Ectodermal cell (in vitro differentiated cells): ENCODE measurements around the gene MRNIP. TPM values are rescaled to one million over a fixed set of nuclear protein-coding genes. Genes with fewer than 3 reads are reported as not detected.
A peak's percentile ranks its signal among the peaks of the same experiment; 100 is the strongest.

Experiments
- H3K27ac ChIP-seq: 2 replicates; pipeline ENCODE4 v1.7.0; 2013; ENCODE audit warnings: mild to moderate bottlenecking, low read depth, low read length; ENCODE audit not compliant: insufficient read depth, poor library complexity, severe bottlenecking
- H3K27me3 ChIP-seq: 2 replicates; pipeline ENCODE4 v1.7.0; 2013; ENCODE audit warnings: mild to moderate bottlenecking, low read length; ENCODE audit not compliant: insufficient read depth, control insufficient read depth, poor library complexity, severe bottlenecking
- H3K36me3 ChIP-seq: one replicate; pipeline ENCODE4 v1.7.0; 2013; ENCODE audit warnings: low read length; ENCODE audit not compliant: control insufficient read depth, insufficient read depth
- H3K4me1 ChIP-seq: one replicate; pipeline ENCODE4 v1.7.0; 2013; ENCODE audit warnings: low read length; ENCODE audit not compliant: control insufficient read depth, insufficient read depth
- H3K4me3 ChIP-seq: 2 replicates; pipeline ENCODE4 v1.7.0; 2013; ENCODE audit warnings: low read depth, low read length, control low read depth; ENCODE audit not compliant: insufficient read depth
- H3K9me3 ChIP-seq: 2 replicates; pipeline ENCODE4 v1.7.0; 2013; ENCODE audit warnings: mild to moderate bottlenecking, low read length, moderate library complexity; ENCODE audit not compliant: control insufficient read depth
- WGBS, 2 experiments: methylation state at CpG; one replicate each; pipeline ENCODE4 v1.1.7; 2013; ENCODE audit warnings: missing lambda C conversion rate in 2 of 2; 5-methylcytosine and 5-hydroxymethylcytosine counted together
- polyA plus RNA-seq, 4 experiments: library from polyadenylated mRNA; stranded (reverse); fragments of 50-300 nt; gene quantifications; one replicate each; pipeline ENCODE4 v1.2.3, GENCODE V29; 2013

Gene MRNIP, protein sequence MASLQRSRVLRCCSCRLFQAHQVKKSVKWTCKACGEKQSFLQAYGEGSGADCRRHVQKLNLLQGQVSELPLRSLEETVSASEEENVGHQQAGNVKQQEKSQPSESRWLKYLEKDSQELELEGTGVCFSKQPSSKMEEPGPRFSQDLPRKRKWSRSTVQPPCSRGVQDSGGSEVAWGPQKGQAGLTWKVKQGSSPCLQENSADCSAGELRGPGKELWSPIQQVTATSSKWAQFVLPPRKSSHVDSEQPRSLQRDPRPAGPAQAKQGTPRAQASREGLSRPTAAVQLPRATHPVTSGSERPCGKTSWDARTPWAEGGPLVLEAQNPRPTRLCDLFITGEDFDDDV
- polyA plus RNA-seq (2013, experiment 1 of 4), result 54.9 TPM
- polyA plus RNA-seq (2013, experiment 2 of 4), result 58.7 TPM
- polyA plus RNA-seq (2013, experiment 3 of 4), result 46.3 TPM
- polyA plus RNA-seq (2013, experiment 4 of 4), result 53.3 TPM

DNA sequence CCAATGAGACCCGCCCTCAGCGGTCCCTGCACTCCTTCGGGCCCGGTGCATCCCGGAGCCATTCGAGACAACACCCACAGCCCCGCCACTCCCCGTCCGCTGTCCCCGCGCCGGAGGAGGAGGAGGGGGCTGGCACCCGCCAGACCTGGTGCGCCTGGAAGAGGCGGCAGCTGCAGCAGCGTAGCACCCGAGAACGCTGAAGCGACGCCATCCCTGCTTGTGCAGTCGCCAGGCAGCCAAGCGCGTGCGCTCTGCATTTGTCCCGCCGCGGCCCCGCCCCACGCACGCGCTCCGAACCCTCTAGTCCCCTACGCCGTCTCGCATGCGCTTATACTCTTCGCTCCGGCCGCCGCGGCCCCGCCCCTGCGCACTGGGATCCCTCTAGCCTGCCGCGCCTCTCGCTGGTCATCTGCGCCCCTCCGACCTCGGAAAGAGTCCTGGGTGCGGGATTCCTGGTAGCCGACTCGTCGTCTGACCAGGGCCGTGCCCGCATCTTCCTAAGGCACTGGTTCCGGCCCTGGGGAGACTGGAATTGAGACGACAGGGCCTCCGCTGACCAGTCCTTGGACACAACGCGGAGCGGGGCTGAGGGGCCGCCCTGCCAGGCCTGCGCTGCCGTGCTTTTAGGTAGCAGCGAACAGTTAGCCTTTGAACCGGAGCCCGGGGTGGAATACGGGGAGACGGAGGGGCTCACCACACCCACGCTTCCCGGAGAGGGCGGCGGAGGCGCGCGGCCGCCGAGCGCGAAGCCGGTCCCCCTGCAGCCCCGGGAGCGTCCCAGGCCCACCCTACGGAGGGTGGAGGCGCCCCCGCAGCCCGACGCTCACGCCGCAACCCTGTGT lies at the start of gene MRNIP:
TSS of gene MRNIP (minus strand) at position 232 of the 842 bp plus-strand sequence. CDS start at position 211, 21 bp downstream.
- H3K27me3 ChIP-seq, result no peaks in the 10 kb centered on the region
- H3K4me1 ChIP-seq, result no peaks in the 10 kb centered on the region
- H3K9me3 ChIP-seq, result no peaks in the 10 kb centered on the region
- 0% methylated on average over 84 to 90 of the region's 90 CpGs for WGBS, 2 experiments
- H3K27ac ChIP-seq, result peak within 1 kb of the TSS; percentile 65
- peaks cover 8% of the 10 kb centered on the region for H3K36me3 ChIP-seq
- peak within 1 kb of the TSS; percentile 98 for H3K4me3 ChIP-seq

DNA sequence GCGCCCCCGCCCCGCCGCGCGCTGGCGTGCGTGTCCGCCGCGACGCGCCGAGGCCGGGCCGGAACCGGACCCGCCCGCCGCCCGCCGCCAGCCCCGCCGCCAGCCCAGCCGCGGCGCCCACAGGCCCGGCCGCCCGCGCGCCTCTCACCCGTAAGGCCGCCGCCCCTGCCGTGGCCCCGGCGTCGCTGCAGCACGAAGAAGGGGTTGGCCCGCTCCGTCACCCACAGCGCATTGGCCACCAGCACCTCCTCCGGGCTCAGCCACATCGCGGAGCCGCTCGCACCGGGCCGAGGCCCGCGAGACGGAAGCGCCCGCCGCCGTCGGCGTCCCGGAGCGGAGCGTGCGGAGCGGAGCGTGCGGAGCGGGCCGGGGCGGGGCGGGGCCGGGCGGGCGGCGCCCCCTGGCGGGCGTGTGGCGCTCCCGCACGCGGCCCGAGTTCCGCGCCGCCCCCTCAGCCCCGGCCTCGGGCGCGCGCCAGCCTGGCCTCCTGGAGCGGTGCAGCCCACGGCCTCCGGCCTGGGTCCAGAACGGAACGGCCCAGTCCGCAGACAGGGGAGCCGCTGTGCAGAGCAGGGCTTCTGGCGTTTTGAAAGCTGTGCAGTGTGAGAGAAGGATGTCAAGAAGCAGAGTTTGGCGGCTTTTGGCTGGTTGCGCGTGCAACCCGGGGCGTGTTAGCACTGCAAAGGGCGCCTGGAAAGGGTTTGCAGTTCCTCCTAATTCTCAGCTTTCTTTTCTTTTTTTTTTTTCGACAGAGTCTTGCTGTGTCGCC lies 49.1 kb upstream of the MRNIP start, which contains the start of gene TBC1D9B:
TSS of gene TBC1D9B (minus strand) at position 342 of the 769 bp plus-strand sequence. CDS start at position 266, 76 bp downstream.
- H3K36me3 ChIP-seq, result peaks cover 15% of the 10 kb centered on the region
- no peak within 1 kb of the TSS for H3K27ac ChIP-seq
- H3K27me3 ChIP-seq, result no peaks in the 10 kb centered on the region
- H3K9me3 ChIP-seq, result no peaks in the 10 kb centered on the region
- WGBS, 2 experiments, result 5 to 6% methylated on average over 105 of the region's 105 CpGs
- H3K4me1 ChIP-seq, result peaks cover 9% of the 10 kb centered on the region
- peak within 1 kb of the TSS; percentile 67 for H3K4me3 ChIP-seq

DNA sequence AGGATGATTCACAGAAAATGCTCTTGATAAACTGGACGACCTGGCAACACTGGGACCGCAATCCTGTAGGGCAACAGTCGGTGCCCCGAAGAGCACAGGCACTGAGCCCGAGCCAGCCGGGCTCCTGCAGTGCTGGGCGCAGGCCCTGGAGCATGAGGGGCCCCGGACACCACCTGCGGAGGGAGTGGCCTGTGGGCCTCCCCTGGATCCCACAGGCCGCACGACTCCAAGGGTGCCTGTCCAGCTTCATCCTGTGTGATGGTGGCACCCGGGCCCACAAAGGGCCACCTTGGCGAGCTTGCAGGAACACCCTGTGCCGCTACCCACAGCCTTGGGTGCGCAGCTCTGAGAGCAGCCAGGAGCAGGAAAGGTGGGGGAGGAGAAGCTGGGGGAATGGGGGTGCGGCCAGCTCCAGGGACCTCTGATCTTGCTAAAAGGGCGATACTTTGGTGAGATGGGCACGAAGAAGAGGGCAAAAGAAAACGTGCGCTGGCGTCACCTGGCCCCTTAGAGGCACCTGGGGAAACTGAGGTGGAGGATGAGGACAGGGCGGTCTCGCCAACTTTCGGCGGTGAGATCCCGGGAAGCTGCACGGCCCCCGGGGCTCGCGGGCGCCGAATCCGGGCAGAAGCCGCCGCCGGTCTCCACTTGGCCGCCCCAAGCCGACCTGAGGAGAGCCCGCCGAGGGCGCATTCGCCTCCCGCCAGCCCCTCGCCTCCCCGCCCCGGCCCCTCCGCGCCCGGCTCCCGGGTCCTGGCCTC lies 48.4 kb upstream of the MRNIP start:
- 23% methylated on average over 50 of the region's 50 CpGs for WGBS, 2 experiments
- Histone ChIP-seq H3K27me3 (no peaks in the 10 kb centered on the region), H3K4me3 (peak overlapping the region; percentile 67), H3K9me3 (no peaks in the 10 kb centered on the region), H3K36me3 (peaks cover 23% of the 10 kb centered on the region), H3K4me1 (peaks cover 9% of the 10 kb centered on the region), H3K27ac (no peak overlapping the region)

DNA sequence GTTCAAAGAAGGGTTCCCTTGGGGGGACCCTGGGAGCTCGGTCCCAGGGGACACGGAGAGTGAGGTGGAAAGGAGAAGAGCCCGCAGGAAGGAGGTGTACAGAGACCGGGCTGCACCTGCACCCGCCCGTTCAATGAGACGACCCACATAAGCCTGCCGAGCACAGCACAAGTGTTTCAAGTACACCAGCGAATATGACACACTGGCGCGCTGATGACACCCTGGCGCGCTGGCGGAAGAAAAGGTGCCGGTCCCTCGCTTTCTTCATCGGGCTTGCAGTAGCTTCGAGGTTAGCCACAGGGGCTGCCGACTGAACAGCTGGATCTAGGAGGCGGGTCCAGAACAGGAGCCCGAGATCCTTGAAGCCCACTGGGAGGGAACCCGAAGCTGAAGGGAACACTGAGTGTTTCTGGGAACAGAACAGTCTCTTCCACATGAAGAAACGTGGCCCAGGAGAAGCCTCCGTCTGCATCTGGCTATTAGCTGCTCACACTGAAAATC lies 47.7 kb upstream of the MRNIP start:
- Histone ChIP-seq H3K4me3 (peak overlapping the region; percentile 67), H3K36me3 (peaks cover 23% of the 10 kb centered on the region), H3K27ac (no peak overlapping the region), H3K27me3 (no peaks in the 10 kb centered on the region), H3K9me3 (no peaks in the 10 kb centered on the region), H3K4me1 (peaks cover 9% of the 10 kb centered on the region)
- WGBS, 2 experiments, result 91% methylated on average over 24 of the region's 24 CpGs

DNA sequence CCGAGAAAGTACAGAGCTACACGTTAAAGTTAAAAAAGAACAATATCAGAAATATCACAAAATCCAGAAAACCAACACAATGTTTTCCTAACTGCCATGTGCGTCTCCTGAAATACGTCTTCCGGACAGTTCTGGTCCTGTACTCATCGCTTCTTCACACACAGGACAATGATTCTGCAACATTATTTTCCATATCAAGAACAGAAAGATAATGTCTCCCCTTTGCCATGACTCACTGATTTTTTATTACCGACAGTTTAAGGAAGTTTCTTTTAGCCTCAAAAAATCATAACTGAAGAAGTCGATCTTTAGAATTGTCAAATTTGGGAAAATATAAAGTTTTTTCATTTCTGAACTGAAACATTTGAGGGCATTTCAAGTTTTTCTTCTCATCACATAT lies 46.5 kb upstream of the MRNIP start:
- H3K4me1 ChIP-seq, result peaks cover 9% of the 10 kb centered on the region

DNA sequence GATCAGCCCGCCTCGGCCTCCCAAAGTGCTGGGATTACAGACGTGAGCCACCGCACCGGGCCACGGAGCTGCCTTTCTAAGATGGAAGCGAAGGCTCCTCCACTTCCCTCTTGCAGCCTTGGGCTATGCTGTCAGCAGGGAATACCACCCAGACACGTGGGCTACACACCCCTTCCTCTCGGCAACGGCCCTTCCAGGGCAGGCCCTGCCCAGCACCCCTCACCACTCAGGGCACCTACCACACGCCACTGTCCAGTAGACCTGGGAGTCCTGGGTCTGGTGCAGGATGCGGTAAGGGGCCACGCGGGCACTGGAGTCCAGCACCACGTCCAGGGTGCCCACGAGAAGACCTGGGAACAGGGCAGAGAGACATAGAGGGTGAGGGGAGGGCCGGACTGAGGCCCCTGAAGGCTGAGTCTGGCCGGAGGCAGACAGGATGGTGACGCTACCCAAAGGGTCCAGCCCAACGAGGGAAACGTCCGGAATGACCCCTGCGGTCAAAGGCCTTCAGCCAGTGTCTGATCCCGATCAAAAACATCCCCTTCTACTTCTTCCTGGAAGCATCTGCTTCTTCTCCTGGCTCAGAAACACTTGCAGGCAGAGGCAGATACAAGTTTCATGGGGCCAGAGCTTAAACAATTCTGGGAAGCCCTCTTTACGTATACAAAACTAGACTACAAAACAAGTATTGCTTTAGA lies 46.0 kb upstream of the MRNIP start:
- H3K9me3 ChIP-seq, result no peaks in the 10 kb centered on the region
- no peak overlapping the region for H3K4me3 ChIP-seq
- peaks cover 23% of the 10 kb centered on the region for H3K36me3 ChIP-seq
- no peaks in the 10 kb centered on the region for H3K27me3 ChIP-seq
- no peak overlapping the region for H3K27ac ChIP-seq
- peaks cover 9% of the 10 kb centered on the region for H3K4me1 ChIP-seq
- 96% methylated on average over 25 of the region's 25 CpGs for WGBS, 2 experiments

More for the DNA sequence above, 46.5 kb upstream of the MRNIP start:
- Histone ChIP-seq H3K9me3 (no peaks in the 10 kb centered on the region), H3K27ac (no peak overlapping the region), H3K4me3 (no peak overlapping the region), H3K36me3 (peaks cover 23% of the 10 kb centered on the region), H3K27me3 (no peaks in the 10 kb centered on the region)
- 95% methylated on average over 7 to 8 of the region's 8 CpGs for WGBS, 2 experiments

DNA sequence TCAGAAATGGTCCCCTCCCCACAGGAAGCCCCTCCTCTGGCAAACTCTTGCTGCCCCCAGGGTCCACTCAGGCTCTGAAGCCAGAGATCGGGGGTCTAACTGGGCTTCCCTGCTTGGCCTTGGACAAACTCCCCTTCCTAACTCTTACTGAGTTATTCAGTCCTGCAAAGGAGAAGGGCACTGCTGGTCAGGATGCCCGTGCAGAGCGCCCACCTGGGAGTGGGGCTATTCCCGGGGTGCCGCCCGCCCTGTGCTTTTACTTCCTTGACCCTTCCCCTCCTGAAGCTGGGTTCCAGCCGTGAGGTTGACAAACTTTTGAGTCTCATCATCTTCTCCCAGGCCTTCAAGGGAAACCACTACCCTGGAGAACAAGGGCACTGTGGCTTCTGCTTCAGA lies 44.1 kb upstream of the MRNIP start:
- WGBS, 2 experiments, result 93% methylated on average over 7 of the region's 7 CpGs
- Histone ChIP-seq H3K4me3 (no peak overlapping the region), H3K36me3 (peaks cover 24% of the 10 kb centered on the region), H3K9me3 (no peaks in the 10 kb centered on the region), H3K4me1 (peaks cover 9% of the 10 kb centered on the region), H3K27me3 (no peaks in the 10 kb centered on the region), H3K27ac (no peak overlapping the region)

DNA sequence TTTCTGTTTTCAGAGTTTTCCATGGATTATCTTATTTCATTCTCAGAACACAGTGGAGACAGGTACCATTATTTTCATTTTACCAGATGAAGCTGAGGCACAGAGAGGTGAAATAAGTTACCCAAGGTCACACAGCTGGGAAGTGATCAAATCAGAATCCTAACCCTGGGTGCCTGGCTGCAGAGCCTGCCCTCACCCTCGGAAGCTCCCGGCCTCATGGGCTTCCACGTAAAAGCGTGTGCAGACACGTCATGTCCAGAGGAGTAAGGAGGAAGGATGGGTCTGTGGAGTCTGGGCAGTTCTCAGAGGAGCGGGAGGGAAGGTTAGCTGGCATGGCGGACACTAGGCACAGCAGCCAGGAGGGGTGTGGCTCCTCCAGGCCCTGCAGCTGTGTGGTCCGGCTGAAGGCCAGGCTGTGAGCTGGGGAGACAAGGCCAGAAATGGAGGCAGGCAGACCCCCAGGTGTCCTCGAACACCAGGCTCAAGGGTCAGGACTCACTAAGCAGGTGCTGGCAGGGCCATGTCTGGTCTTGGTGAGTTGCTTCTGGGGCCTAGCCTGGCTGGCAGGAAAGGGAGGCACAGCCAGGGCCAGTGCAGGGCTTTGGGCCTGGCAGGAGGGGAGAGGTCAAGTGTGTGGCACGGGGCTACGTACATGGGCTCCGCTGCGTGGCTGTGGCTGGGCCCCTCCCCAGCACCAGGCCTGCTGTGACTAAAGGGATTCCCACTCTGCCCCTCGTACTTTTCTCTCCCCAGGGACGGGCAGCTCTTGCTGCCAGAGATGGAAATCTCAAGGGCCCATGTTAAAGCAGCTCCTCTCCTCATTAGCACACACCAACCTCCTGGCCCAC lies 43.5 kb upstream of the MRNIP start:
- H3K36me3 ChIP-seq, result peaks cover 31% of the 10 kb centered on the region

More for the DNA sequence above, 43.5 kb upstream of the MRNIP start:
- Histone ChIP-seq H3K9me3 (no peaks in the 10 kb centered on the region), H3K4me1 (peaks cover 8% of the 10 kb centered on the region), H3K27me3 (no peaks in the 10 kb centered on the region), H3K27ac (no peak overlapping the region), H3K4me3 (no peak overlapping the region)
- WGBS, 2 experiments, result 93 to 94% methylated on average over 15 of the region's 15 CpGs
